ENCODE data around the gene MFGE8. TPM values are rescaled to one million over a fixed set of nuclear protein-coding genes. Genes with fewer than 3 reads are reported as not detected.

MFGE8 gene
- polyA plus RNA-seq, 1 of the 3 experiments (the other 2 are of a cell fraction), result 247 TPM

GRCh38 chr15:88908697-88909621, 4.2 kb downstream of the MFGE8 start:
- Histone ChIP-seq H3K27me3 (ENCODE audit: insufficient read depth) (no peaks in the 10 kb centered on the region), H3K9me3 (no peaks in the 10 kb centered on the region), H4K20me1 (ENCODE audit: insufficient read depth) (no peaks in the 10 kb centered on the region), H2AFZ (ENCODE audit: low read depth) (no peak overlapping the region), H3K27ac (ENCODE audit: low read depth in 2 of 2, low read length in 1 of 2) (no peak overlapping the region), H3K36me3 (replicated peaks in 1 of 2; ENCODE audit: control insufficient read depth in 1 of 2, insufficient read depth in 2 of 2, low read length in 1 of 2) (peaks cover 3 to 21% of the 10 kb centered on the region in 2 experiments), H3K9ac (no peak overlapping the region), H3K4me3 (ENCODE audit: low read depth in 2 of 2, low read length in 1 of 2) (no peak overlapping the region), H3K79me2 (ENCODE audit: insufficient read depth) (peaks cover 19% of the 10 kb centered on the region; the same call in 1 of the 2 replicates), H3K4me2 (no peak overlapping the region), H3F3A (replicated peaks; ENCODE audit: insufficient read depth) (peaks cover 4% of the 10 kb centered on the region), H3K9me2 (no peaks in the 10 kb centered on the region), H3K4me1 (ENCODE audit: control insufficient read depth in 1 of 2, insufficient read depth in 2 of 2, low read depth in 1 of 2, low read length in 1 of 2) (peaks cover 7 to 9% of the 10 kb centered on the region in 2 experiments; a peak in 2 of 4 replicates)
- DNase-seq, result no peak
- POLR2A ChIA-PET, result no interaction called here
- WGBS (ENCODE audit: low lambda C conversion rate), result 96% methylated on average over 13 of the region's 16 CpGs
- CTCF ChIA-PET, result interaction anchor here (0.9 to 2.9 kb wide), 9 partner anchors 12 to 269 kb away, joined by 3 to 15 read pairs (median 4); no protein-coding TSS in a partner anchor
- TF ChIP-seq CHD2 (IDR thresholded peaks at IDR 0.05; ENCODE audit: low read length, partially characterized antibody) (no peak), MXI1 (IDR thresholded peaks at IDR 0.05; ENCODE audit: low read depth, low read length) (no peak), TAF1 (IDR thresholded peaks at IDR 0.05; ENCODE audit: borderline replicate concordance, low read depth, low read length) (no peak), ELF1 (IDR thresholded peaks at IDR 0.05) (no peak), GATA2 (CRISPR knock-in tag; IDR thresholded peaks at IDR 0.05) (no peak), MAX (IDR thresholded peaks at IDR 0.05; ENCODE audit: low read depth) (no peak), RXRA (IDR thresholded peaks at IDR 0.05; ENCODE audit: borderline replicate concordance, low read depth) (no peak), SMC3 (IDR thresholded peaks at IDR 0.05; ENCODE audit: low read depth, low read length) (no peak), PBX3 (IDR thresholded peaks at IDR 0.05) (no peak), NFIC (IDR thresholded peaks at IDR 0.05; ENCODE audit: borderline replicate concordance) (no peak)
- TF ChIP-seq, protein P1, sequence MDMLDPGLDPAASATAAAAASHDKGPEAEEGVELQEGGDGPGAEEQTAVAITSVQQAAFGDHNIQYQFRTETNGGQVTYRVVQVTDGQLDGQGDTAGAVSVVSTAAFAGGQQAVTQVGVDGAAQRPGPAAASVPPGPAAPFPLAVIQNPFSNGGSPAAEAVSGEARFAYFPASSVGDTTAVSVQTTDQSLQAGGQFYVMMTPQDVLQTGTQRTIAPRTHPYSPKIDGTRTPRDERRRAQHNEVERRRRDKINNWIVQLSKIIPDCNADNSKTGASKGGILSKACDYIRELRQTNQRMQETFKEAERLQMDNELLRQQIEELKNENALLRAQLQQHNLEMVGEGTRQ (IDR thresholded peaks at IDR 0.05; ENCODE audit: borderline replicate concordance, low read depth, low read length), result no peak

DNA sequence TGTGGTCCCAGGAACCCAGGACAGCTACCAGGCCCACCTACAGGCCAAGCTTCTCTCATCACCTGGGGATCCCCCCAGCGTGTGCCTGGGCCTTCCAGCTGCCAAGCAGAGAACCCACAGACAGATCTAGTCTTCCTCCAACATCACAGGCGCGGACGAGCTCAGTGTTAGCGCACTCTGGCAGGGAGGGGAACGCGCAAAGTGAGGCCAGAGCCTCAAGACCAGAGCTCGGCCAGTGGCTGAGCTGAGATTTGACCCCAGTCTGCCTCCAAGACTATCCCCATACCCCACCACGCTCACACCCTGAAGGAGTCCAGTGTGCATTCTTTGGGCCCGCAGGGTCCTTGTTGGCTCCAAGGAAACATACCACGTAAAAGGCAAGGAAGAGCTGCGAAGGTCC, 5.1 kb downstream of the MFGE8 start:
- no peak for DNase-seq
- WGBS (ENCODE audit: low lambda C conversion rate), result 93% methylated on average over 10 of the region's 12 CpGs
- Histone ChIP-seq H3K4me3 (ENCODE audit: low read depth in 2 of 2, low read length in 1 of 2) (no peak overlapping the region), H3K79me2 (ENCODE audit: insufficient read depth) (peaks cover 19% of the 10 kb centered on the region; the same call in 1 of the 2 replicates), H3F3A (replicated peaks; ENCODE audit: insufficient read depth) (no peaks in the 10 kb centered on the region), H3K9me2 (no peaks in the 10 kb centered on the region), H3K9me3 (no peaks in the 10 kb centered on the region), H2AFZ (ENCODE audit: low read depth) (no peak overlapping the region), H3K9ac (no peak overlapping the region), H3K36me3 (replicated peaks in 1 of 2; ENCODE audit: control insufficient read depth in 1 of 2, insufficient read depth in 2 of 2, low read length in 1 of 2) (peaks cover 3 to 23% of the 10 kb centered on the region in 2 experiments), H3K4me1 (ENCODE audit: control insufficient read depth in 1 of 2, insufficient read depth in 2 of 2, low read depth in 1 of 2, low read length in 1 of 2) (peaks cover 7 to 9% of the 10 kb centered on the region in 2 experiments; a peak in 2 of 4 replicates), H3K27ac (ENCODE audit: low read depth in 2 of 2, low read length in 1 of 2) (no peak overlapping the region), H3K27me3 (ENCODE audit: insufficient read depth) (no peaks in the 10 kb centered on the region), H3K4me2 (no peak overlapping the region), H4K20me1 (ENCODE audit: insufficient read depth) (no peaks in the 10 kb centered on the region)
- no peak for TF ChIP-seq GATA2 (CRISPR knock-in tag; IDR thresholded peaks at IDR 0.05)
- ChIA-PET CTCF (interaction anchor here (0.9 to 2.9 kb wide), 8 partner anchors 11 to 270 kb away, joined by 3 to 15 read pairs (median 4); no protein-coding TSS in a partner anchor), POLR2A (no interaction called here)

Measured in SK-N-SH (cell line).